Right lobe of liver (tissue), 4 donors: ENCODE data around the gene ACER1.

Experiments used
- POLR2A ChIP-seq: fragments of 450-650 bp; IDR thresholded peaks from one replicate; pipeline ENCODE4 v1.6.1; 2017; ENCODE audit warnings: antibody characterized with exemption, mild to moderate bottlenecking
- TF ChIP-seq, protein P1 (sequence below), 4 donors: fragments of 200-600 bp in 3 of 4; fragments of 450-650 bp in 1 of 4; IDR thresholded peaks; one replicate each; pipeline versions ENCODE4 v1.5.1 to v1.8.0; 2016 to 2022; ENCODE audit warnings: antibody characterized with exemption in 4 of 4, mild to moderate bottlenecking in 2 of 4
- donor health status: DM: no; HTN: no; CAD: no.
- donor health status: DM: no; HTN: no; CAD: no.
- donor health status: DM: no; HTN: yes; CAD: no.

DNA sequence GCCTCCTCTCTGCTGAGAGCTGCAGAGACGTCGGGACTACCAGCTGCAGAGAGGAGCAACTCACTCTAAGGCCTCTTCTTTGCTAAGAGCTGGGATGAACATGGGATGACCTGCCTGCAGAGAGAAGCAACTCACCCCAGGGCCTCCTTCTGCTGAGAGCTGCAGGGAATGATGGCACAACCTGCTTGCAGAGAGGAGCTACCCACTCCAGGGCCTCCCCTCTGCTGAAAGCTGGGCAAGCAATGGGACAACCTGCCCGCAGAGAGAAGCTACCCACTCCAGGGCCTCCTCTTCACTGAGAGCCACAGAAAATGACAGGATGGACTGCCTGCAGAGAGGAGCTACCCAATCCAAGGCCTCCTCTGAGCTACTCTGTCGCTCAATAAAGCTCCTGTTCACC is 46.7 kb downstream of the ACER1 start:
- TF ChIP-seq, protein P1, sequence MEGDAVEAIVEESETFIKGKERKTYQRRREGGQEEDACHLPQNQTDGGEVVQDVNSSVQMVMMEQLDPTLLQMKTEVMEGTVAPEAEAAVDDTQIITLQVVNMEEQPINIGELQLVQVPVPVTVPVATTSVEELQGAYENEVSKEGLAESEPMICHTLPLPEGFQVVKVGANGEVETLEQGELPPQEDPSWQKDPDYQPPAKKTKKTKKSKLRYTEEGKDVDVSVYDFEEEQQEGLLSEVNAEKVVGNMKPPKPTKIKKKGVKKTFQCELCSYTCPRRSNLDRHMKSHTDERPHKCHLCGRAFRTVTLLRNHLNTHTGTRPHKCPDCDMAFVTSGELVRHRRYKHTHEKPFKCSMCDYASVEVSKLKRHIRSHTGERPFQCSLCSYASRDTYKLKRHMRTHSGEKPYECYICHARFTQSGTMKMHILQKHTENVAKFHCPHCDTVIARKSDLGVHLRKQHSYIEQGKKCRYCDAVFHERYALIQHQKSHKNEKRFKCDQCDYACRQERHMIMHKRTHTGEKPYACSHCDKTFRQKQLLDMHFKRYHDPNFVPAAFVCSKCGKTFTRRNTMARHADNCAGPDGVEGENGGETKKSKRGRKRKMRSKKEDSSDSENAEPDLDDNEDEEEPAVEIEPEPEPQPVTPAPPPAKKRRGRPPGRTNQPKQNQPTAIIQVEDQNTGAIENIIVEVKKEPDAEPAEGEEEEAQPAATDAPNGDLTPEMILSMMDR (IDR thresholded peaks at IDR 0.05) = no peak
- no peak for TF ChIP-seq POLR2A
